Breast epithelium (tissue), 3 donors: ENCODE data around the gene FAM216B.

ENCODE experiments used
- POLR2A ChIP-seq: fragments of 450-650 bp; IDR thresholded peaks from one replicate; pipeline ENCODE4 v1.6.1; 2016; ENCODE audit warnings: antibody characterized with exemption, mild to moderate bottlenecking, moderate library complexity
- TF ChIP-seq, protein P1 (sequence below), 3 donors: fragments of 450-650 bp; IDR thresholded peaks; one replicate each; pipeline ENCODE4 v1.5.1; 2016 to 2017; ENCODE audit warnings: antibody characterized with exemption in 3 of 3, mild to moderate bottlenecking in 3 of 3, moderate library complexity in 3 of 3

DNA sequence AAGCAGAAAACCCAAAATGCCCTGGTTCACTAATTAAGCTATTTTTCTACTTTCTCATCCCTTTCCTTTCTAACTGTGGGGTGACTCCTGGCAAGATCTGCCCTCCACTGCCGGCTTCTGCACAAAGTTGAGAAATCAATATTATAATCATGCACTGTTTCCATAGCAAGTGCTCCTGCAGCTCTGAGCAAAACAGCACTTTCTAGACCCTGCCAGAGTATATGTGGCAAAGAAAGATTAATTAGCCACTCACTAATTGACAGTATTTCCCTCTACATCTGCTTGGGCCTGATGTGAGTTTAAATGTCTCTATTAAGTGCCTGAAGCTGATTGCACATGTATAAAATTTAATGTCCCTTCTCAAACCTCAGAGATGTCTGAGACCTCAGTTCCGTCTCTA lies 39.5 kb upstream of the FAM216B start:
- no peak for TF ChIP-seq POLR2A
- TF ChIP-seq, protein P1, sequence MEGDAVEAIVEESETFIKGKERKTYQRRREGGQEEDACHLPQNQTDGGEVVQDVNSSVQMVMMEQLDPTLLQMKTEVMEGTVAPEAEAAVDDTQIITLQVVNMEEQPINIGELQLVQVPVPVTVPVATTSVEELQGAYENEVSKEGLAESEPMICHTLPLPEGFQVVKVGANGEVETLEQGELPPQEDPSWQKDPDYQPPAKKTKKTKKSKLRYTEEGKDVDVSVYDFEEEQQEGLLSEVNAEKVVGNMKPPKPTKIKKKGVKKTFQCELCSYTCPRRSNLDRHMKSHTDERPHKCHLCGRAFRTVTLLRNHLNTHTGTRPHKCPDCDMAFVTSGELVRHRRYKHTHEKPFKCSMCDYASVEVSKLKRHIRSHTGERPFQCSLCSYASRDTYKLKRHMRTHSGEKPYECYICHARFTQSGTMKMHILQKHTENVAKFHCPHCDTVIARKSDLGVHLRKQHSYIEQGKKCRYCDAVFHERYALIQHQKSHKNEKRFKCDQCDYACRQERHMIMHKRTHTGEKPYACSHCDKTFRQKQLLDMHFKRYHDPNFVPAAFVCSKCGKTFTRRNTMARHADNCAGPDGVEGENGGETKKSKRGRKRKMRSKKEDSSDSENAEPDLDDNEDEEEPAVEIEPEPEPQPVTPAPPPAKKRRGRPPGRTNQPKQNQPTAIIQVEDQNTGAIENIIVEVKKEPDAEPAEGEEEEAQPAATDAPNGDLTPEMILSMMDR (IDR thresholded peaks at IDR 0.05): no peak
